Measurements from ENCODE around the gene KRTAP17-1.
A peak's percentile ranks its signal among the peaks of the same experiment; 100 is the strongest.

KRTAP17-1 gene

GRCh38 chr17:41332239-41332638, 16.7 kb upstream of the KRTAP17-1 start:
- no peak for DNase-seq (ENCODE audit: low spot score)

GRCh38 chr17:41331606-41332005, 16.1 kb upstream of the KRTAP17-1 start:
- no peak for DNase-seq (ENCODE audit: low spot score)

- peak; percentile 45 for DNase-seq (ENCODE audit: low spot score)
Observed at GRCh38 chr17:41329279-41329948, 13.9 kb upstream of the KRTAP17-1 start.

- DNase-seq (ENCODE audit: low spot score), result no peak
Observed at GRCh38 chr17:41328207-41328606, 12.7 kb upstream of the KRTAP17-1 start.

- DNase-seq (ENCODE audit: low spot score), result no peak
Observed at GRCh38 chr17:41327411-41328120, 12.1 kb upstream of the KRTAP17-1 start.

GRCh38 chr17:41326173-41327145, 10.9 kb upstream of the KRTAP17-1 start:
- DNase-seq (ENCODE audit: low spot score), result no peak

- no peak for DNase-seq (ENCODE audit: low spot score)
Observed at GRCh38 chr17:41325611-41326010, 10.1 kb upstream of the KRTAP17-1 start.

- DNase-seq (ENCODE audit: low spot score), result no peak
Observed at GRCh38 chr17:41325126-41325525, 9.6 kb upstream of the KRTAP17-1 start.

- peak; percentile 45 for DNase-seq (ENCODE audit: low spot score)
Observed at GRCh38 chr17:41324180-41325075, 8.9 kb upstream of the KRTAP17-1 start.

GRCh38 chr17:41322903-41323895, 7.7 kb upstream of the KRTAP17-1 start:
- no peak for DNase-seq (ENCODE audit: low spot score)

- peak; percentile 36 for DNase-seq (ENCODE audit: low spot score)
Observed at GRCh38 chr17:41322094-41322902, 6.8 kb upstream of the KRTAP17-1 start.

- no peak for DNase-seq (ENCODE audit: low spot score)
Observed at GRCh38 chr17:41318231-41318630, 2.7 kb upstream of the KRTAP17-1 start.

- no peak for DNase-seq (ENCODE audit: low spot score)
Observed at GRCh38 chr17:41315814-41316445, 420 bp upstream of the KRTAP17-1 start.

- no peak for DNase-seq (ENCODE audit: low spot score)
Observed at GRCh38 chr17:41311111-41311510, 4.4 kb downstream of the KRTAP17-1 start.

GRCh38 chr17:41308918-41309359, 6.6 kb downstream of the KRTAP17-1 start, which contains the start of gene KRTAP16-1:
KRTAP16-1 (minus strand) TSS chr17:41309309; CDS start chr17:41309253, 56 bp downstream.
- DNase-seq (ENCODE audit: low spot score), result no peak

- no peak for DNase-seq (ENCODE audit: low spot score)
Observed at GRCh38 chr17:41308251-41308917, 7.1 kb downstream of the KRTAP17-1 start.

GRCh38 chr17:41307647-41308046, 7.9 kb downstream of the KRTAP17-1 start:
- DNase-seq (ENCODE audit: low spot score), result no peak

GRCh38 chr17:41304091-41304490, 11.4 kb downstream of the KRTAP17-1 start:
- DNase-seq (ENCODE audit: low spot score), result no peak

All from LoVo (cell line).